HG02970 (cell line): Measurements from ENCODE around the gene MLF2.
"Not testable (repeated sequence)": the region's sequence is repeated elsewhere in the genome, so short reads cannot be mapped to it uniquely, and the experiment has no call there.

Experiments used
- ATAC-seq: cut with Tn5 transposase; IDR thresholded peaks from one replicate; pipeline ENCODE4 v1.9.1; 2021; ENCODE audit warnings: mild to moderate bottlenecking, moderate library complexity, moderate number of reproducible peaks; ENCODE audit not compliant: unreplicated experiment, low FRiP score

Gene MLF2

DNA sequence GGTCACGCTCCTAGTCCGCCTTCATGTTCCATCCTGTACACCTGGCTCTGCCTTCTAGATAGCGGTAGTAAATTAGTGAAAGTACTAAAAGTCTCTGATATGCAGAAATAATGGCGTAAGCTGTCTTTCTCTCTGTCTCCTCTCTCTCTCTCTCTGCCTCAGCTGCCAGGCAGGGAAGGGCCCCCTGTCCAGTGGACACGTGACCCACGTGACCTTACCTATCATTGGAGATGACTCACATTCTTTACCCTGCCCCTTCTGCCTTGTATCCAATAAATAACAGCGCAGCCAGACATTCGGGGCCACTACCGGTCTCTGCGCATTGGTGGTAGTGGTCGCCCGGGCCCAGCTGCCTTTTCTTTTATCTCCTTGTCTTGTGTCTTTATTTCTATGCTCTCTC lies 10.9 kb downstream of the MLF2 start:
- ATAC-seq, result not testable (repeated sequence)

DNA sequence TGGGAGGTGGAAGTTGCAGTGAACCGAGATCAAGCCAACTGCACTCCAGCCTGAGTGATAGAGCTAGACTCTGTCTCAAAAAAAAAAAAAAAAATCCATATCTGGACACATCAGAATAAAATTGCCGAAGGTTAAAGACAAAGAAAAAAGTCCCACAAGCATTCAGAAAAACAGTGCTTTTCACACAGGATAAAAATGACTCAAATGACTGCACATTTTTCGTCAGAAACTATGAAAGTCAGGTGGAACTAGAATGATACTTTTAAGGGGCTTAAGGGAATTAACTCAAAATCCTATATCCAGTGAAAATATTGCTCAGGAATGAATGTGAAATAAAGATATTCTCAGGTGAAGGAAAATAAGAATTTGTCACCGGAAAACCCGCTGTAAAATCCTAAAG lies 16.2 kb downstream of the MLF2 start:
- ATAC-seq, result no peak

DNA sequence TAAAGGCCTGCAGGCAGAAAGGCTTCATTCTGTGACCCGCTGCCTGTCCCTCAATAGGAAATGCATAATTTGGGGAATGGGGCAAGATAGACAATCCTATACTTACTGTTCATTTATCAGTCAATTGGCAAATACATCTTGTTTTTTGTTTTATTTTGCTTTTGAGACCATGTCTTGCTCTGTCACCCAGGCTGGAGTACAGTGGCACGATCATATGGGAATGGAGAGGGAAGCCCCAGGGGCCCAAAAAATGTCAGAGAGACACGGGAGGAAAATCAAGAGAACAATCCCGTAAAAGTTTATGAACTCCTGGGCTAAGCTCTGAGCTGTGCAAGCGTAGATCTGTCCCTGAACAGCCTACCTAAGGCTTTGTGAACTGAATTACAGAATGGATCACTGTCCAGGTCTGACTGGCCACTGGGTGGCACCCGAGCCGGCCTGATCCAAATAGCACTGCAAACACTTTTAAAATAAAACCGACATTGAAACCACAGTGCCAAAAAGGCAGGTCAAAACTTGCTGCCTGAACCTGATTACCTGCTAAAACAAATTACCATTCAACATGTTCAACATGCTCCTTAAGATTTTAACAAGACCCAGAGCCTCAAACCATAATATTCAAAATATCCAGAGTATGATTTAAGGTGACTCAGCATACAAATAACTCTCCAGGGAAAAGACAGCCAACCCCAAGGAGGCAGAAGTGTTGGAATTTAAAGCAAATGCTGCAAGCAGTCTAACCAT lies 17.3 kb downstream of the MLF2 start:
- no peak for ATAC-seq

DNA sequence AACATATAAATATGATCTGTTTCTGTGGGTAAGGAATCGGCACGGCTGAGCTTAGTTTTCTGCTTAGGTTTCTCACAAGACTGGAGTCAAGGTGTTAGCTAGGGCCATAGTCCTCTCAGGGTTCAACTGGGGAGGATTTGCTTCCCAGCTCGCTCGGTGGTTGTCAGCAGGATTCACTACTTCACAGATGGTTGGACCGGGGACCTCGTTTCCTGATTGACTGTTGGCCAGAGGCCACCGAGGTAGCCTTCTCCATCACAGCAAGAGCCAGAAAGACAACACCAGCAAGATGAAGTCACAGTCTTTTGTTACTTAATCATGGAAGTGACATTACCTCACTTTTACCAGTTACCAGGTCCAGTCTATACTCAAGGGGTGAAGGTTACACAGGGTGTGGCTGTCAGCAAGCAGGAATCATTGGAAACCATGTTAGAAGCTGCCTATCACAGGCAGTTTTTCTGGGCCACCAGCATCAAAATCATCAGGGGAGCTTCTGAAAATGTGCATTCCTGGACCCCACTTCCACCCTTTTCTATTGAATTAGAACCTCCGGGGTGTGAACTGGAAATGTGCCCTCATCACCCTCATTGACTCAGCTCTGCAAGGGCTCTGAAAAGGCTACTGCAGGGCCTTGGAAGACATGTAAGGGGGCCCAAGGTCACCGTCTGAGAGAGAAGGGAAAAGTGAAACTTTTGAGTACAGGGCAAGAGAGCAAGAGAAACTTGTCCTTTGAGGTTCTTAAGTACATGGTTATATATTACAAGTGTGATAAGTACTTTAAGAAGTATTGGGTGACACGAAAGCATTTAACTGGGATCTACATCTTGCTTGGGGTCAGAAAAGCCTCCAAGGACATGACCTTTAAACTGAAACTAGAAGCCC lies 18.2 kb downstream of the MLF2 start:
- no peak for ATAC-seq

DNA sequence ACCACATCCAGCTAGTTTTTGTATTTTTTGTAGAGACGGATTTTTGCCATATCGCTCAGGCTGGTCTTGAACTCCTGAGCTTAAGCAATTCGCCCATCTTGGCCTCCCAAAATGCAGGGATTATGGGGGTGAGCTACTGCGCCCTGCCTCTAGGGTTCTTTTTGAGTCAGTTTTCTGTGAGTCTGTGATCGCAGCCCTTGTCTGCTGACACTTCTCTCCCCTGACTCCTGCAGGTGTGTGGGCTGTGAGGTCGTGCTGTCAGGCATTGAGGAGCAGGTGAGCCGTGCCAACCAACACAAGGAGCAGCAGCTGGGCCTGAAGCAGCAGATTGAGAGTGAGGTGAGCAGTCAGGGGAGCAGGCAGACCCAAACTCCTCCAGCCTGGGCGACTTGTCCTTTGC lies 22.8 kb downstream of the MLF2 start:
- no peak for ATAC-seq

DNA sequence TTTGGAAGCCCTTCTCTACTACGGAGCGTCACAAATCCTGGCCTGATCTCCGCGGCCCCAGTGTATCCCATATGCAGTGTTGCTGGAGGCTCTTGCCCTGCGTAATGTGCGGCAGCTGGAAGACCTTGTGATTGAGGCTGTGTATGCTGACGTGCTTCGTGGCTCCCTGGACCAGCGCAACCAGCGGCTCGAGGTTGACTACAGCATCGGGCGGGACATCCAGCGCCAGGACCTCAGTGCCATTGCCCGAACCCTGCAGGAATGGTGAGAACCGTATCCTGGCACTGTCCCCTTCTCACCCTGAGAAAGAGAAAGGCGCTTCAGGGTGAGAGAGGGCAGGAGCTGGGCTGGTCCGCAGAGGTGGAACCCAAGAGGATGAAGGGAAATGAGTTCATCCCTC lies 23.8 kb downstream of the MLF2 start:
- ATAC-seq, result no peak

DNA sequence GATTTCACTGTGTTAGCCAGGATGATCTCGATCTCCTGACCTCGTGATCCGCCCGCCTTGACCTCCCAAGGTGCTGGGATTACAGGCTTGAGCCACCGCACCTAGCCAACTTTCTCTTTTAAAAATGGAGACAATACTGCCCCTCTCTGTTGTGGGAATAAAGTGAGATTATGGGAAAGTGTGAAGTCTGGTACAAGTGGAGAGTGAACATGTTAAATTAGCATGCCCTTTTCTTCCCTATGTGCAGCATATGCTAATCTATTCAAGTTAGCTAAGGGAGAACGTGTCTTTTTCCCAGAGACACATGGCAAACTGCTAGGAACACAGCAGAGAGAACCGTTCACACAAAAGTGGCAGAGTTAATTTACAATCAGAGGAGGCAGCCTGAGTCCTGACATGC lies 27.6 kb downstream of the MLF2 start:
- ATAC-seq, result no peak

DNA sequence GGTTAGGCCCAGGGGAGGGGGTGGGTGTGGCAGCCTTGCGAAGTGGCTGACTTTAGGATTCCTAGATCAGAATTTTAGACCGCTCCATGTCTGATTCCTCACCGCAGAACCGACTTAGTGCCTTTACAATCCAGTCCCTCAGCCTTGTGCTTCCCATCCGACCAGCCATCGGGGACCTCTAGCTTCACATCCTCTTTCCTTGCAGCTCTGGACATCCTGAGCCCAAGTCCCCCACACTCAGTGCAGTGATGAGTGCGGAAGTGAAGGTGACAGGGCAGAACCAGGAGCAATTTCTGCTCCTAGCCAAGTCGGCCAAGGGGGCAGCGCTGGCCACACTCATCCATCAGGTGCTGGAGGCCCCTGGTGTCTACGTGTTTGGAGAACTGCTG lies 28.5 kb downstream of the MLF2 start:
- peak; percentile 17 for ATAC-seq

DNA sequence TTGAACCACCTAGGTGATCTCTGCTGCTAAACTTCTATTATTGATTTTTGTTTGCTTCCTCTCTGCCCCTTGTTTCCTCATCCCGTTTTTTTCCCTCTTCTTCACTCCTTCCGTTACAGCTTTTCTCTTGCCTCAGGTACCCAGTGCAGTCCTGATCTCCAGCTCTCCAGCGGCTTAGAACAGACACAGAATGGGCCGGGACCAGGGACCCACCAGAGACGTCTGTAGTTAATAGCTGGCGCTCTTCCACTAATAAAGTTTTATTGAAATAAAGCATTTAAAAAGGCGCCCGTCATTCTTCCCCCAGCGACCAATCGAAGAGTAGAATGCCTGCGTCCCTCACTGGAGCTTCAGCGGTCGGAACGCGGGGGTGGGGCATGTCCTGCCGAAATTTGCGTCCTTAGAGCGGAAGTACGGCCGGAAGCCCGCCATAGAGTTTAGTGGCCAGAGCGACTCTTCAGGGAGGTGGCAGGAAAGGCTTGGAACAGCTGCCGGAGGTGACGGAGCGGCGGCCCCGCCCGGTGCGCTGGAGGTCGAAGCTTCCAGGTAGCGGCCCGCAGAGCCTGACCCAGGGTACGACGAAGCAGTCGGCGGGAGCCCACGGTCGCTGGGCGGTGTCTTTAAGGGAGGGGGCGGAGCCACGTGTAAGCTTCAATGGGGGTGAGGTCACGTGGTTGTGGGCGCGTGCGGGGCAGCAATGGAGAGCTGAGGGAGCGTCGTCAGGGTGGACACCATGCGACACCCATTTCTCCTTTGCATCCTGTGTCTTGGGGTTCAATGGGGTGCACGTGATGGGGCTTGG lies 29.1 kb downstream of the MLF2 start, which contains the start of gene COPS7A:
COPS7A (plus strand) TSS at position 440 of the 802 bp plus-strand sequence. CDS start 611 bp downstream, outside the sequence.
- ATAC-seq, result peak; percentile 92

DNA sequence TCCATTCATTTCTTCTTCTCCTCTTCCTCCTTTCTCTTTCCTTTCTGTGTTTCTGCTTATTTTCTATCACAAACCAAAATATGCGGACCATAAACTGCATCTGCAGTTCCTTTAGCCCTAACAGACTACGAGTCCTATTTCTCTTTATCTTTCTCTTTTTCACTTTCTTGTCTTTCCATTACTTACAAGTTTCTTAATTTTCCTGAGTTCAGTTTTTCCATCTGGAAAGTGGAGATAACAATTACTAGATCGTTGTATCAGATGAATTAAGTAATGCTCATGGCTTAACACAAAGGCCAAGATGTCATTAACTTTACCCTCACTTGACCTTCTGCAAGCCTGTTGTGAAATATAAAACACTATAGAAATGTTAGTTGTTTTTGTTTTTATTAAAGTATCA lies 30.1 kb downstream of the MLF2 start:
- no peak for ATAC-seq

DNA sequence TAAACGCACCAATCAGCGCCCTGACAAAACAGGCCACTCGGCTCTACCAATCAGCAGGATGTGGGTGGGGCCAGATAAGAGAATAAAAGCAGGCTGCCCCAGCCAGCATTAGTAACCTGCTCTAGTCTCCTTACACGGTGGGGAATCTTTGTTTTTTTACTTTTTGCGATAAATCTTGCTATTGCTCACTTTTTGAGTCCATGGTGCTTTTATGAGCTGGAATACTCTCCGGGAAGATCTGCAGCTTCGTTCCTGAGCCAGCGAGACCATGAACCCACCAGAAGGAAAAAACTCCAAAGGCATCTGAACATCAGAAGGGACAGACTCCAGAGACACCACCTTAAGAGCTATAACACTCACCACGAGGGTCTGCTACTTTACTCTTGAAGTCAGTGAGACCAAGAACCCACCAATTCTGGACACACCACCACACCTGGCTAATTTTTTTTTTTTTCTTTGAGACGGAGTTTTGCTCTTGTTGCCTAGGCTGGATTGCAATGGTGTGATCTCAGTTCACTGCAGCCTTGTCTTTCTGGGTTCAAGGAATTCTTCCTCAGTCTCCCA lies 36.0 kb downstream of the MLF2 start:
- no peak for ATAC-seq

DNA sequence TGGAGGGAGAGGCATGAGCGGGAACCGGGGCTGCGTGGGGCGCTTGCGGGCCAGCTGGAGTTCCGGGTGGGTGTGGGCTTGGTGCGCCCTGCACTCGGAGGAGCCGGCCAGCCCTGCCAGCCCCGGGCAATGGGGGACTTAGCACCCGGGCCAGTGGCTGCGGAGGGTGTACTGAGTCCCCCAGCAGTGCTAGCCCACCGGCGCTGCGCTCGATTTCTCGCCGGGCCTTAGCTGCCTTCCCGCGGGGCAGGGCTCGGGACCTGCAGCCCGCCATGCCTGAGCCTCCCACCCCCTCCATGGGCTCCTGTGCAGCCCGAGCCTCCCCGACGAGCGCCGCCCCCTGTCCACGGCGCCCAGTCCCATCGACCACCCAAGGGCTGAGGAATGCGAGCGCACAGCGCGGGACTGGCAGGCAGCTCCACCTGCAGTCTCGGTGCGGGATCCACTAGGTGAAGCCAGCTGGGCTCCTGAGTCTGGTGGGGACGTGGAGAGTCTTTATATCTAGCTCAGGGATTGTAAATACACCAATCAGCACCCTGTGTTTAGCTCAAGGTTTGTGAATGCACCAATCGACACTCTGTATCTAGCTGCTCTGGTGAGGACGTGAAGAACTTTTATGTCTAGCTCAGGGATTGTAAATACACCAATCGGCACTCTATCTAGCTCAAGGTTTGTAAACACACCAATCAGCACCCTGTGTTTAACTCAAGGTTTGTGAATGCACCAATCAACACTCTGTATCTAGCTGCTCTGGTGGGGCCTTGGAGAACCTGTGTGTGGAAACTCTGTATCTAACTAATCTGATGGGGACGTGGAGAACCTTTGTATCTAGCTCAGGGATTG lies 36.7 kb downstream of the MLF2 start:
- ATAC-seq, result not testable (repeated sequence)

DNA sequence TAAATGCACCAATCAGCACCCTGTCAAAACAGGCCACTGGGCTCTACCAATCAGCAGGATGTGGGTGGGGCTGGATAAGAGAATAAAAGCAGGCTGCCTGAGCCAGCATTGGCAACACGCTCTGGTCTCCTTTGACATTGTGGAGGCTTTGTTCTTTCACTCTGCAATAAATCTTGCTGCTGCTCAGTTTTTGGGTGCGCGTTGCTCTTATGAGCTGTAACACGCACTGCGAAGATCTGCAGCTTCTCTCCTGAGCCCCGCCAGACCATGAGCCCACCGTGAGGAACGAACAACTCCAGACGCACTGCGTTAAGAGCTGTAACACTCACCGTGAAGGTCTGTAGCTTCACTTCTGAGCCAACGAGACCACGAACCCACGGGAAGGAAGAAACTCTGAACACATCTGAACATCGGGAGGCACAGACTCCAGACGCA lies 44.0 kb downstream of the MLF2 start:
- ATAC-seq, result no peak

DNA sequence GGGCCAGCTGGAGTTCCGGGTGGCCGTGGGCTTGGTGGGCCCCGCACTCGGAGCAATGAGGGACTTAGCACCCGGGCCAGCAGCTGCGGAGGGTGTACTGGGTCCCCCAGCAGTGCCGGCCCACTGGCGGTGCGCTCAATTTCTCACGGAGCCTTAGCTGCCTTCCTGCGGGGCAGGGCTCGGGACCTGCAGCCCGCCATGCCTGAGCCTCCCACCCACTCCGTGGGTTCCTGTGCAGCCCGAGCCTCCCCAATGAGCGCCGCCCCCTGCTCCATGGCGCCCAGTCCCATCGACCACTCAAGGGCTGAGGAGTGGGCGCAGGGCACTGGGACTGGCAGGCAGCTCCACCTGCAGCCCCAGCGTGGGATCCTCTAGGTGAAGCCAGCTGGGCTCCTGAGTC lies 44.6 kb downstream of the MLF2 start:
- not testable (repeated sequence) for ATAC-seq

DNA sequence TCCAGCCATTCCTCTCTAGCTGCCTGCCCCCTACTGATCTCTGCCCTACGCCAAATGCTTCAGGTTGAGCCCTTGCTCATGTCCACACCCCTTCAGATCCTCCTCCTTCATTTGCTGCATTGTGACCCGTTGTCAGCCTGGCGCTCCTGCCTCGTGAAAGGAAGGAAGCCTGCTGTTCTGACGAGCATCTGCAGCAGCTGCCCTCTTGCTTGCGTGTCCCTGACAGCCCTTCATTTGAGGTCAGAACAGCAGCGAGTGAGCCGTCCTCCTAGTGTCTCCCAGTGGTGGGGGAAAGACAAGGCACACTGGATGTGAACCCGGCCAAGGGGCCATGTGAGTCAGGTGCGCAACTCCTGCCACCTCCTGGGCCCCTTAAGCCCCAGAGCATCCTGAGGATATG lies 49.3 kb downstream of the MLF2 start:
- no peak for ATAC-seq

DNA sequence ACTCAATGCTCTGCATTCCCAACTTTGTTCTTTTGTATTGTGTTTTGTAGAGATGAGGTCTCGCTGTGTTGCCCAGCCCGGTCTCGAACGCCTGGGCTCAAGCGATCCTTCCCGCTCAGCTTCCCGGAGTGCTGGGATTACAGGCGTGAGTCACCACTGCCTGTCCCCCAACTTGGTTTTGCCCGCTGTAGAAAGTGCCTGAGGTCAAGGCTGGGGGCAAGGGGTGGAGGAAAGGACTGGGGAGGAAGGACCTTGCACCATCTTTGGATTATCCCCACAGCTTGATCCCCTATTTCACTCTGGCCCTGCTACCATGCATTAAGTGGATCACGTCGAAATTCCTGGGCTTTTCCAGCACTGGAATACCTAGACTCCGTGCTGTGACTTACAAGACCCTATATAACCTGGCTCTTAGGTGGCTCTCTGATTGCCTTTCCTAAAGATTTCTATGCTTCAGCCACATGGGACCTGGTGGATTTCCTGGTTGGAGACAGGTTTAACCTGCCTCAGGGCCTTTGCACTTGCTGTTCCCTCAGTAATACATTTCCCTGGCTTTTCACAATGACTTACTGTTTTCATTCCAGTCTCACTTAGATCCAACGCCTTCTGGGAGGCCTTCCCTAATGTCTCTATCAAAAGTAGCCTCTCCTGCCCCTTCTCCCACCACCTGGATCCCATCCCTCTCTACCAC lies 51.7 kb downstream of the MLF2 start:
- no peak for ATAC-seq

DNA sequence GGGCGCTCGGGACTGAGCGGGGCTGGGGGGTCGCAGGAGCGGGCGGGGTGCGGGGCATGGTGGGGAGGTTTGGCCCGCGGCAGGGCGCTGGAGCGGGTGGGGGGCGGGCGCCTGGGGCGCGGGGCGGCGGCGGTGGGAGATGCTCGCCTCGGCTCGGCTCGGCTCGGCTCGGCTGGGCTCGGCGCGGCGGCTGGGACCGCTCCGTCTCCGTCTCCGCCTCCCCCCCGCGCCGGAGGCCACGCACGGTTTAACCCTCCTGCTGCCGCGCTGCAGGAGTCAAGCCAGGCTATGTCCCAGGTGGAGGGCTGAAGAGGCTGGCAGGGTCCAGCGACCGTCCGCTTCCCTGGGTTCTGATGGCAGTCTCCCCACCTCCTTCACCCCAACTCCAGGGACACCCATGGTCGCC lies 52.3 kb downstream of the MLF2 start, which contains the start of gene PIANP:
PIANP (minus strand) TSS at position 170 of the 406 bp plus-strand sequence. CDS start 2,754 bp downstream, outside the sequence.
- ATAC-seq, result no peak

DNA sequence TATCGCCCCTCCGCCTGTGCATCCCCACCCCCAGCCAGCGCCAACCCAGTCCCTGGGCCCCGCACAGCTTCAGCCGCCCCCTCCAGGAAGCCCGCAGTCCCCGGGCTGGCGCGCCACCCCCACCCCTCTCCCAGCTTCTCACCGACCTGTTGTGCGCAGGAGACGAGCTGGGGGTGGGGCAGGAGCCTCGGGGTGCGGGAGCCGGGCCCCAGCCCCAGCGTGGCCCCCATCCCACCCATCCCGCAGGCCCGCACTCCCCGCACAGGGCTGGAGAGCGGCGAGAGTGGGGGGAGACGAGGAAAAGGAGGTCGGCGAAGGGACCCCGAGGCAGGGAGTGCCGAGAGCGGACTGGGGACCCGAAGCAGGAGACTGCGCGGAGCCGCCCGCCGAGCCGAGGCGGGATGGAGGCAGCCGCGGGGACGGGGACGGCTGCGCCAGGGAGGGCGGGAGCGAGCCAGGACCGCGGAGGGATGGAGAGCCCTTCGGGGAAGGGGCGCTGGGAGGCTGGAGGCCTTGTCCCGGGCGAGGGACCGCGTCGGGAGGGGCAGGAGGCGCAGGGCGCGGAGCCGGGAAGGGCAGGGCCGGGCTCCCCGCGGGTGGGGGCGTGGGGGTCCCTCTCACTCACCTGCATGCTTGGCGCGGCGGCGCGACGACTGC lies 52.8 kb downstream of the MLF2 start:
- no peak for ATAC-seq
